Limb (tissue), 2 donors: ENCODE data around the gene TMEM260.
"Not testable (repeated sequence)": the region's sequence is repeated elsewhere in the genome, so short reads cannot be mapped to it uniquely, and the experiment has no call there.

Experiments used
- DNase-seq, 2 donors: peaks; one replicate each; pipeline ENCODE4 v3.0.0-alpha.2; 2016; ENCODE audit errors: extremely low spot score in 2 of 2

TMEM260 gene

GRCh38 chr14:56598519-56598918 is 18.9 kb downstream of the TMEM260 start:
- no peak for DNase-seq

- no peak for DNase-seq
Measured at GRCh38 chr14:56603648-56604047, 24.1 kb downstream of the TMEM260 start.

GRCh38 chr14:56608689-56609088 is 29.1 kb downstream of the TMEM260 start:
- DNase-seq = no peak

- DNase-seq = not testable (repeated sequence)
Measured at GRCh38 chr14:56611663-56612062, 32.1 kb downstream of the TMEM260 start.

- no peak for DNase-seq
Measured at GRCh38 chr14:56617084-56617483, 37.5 kb downstream of the TMEM260 start.

GRCh38 chr14:56630707-56631106 is 51.1 kb downstream of the TMEM260 start:
- DNase-seq = no peak

- no peak for DNase-seq
Measured at GRCh38 chr14:56632195-56632594, 52.6 kb downstream of the TMEM260 start.

- no peak for DNase-seq
Measured at GRCh38 chr14:56633544-56633943, 53.9 kb downstream of the TMEM260 start.

- DNase-seq = no peak
Measured at GRCh38 chr14:56635041-56635440, 55.4 kb downstream of the TMEM260 start.

- DNase-seq = no peak
Measured at GRCh38 chr14:56647493-56647892, 67.9 kb downstream of the TMEM260 start.

GRCh38 chr14:56648508-56649301 is 69.1 kb downstream of the TMEM260 start:
- DNase-seq = no peak

GRCh38 chr14:56649382-56649781 is 69.8 kb downstream of the TMEM260 start:
- no peak for DNase-seq

GRCh38 chr14:56650048-56650447 is 70.5 kb downstream of the TMEM260 start:
- DNase-seq = no peak

- DNase-seq = no peak
Measured at GRCh38 chr14:56650979-56651378, 71.4 kb downstream of the TMEM260 start.

GRCh38 chr14:56657604-56658003 is 78.0 kb downstream of the TMEM260 start:
- no peak for DNase-seq

GRCh38 chr14:56659378-56659777 is 79.8 kb downstream of the TMEM260 start:
- no peak for DNase-seq

- DNase-seq = peak in 1 of 2 donors; percentile 40
Measured at GRCh38 chr14:56659964-56660551, 80.5 kb downstream of the TMEM260 start.

- DNase-seq = no peak
Measured at GRCh38 chr14:56660677-56661389, 81.2 kb downstream of the TMEM260 start.

GRCh38 chr14:56661478-56661877 is 81.9 kb downstream of the TMEM260 start:
- DNase-seq = no peak

GRCh38 chr14:56664811-56665421 is 85.3 kb downstream of the TMEM260 start:
- DNase-seq = no peak

- DNase-seq = no peak
Measured at GRCh38 chr14:56666294-56666693, 86.7 kb downstream of the TMEM260 start.

- no peak for DNase-seq
Measured at GRCh38 chr14:56666716-56667115, 87.1 kb downstream of the TMEM260 start.
